T-helper 2 cell treated with Interferon-gamma antibody and Interleukin-4, amounts not matched to agents 5 μg/mL and 100 μg/mL, for 36 hours (primary cell): Measurements from ENCODE around the gene COL5A1.

ENCODE experiments used
- DNase-seq: peaks from one replicate; pipeline ENCODE4 v3.0.0; 2021; ENCODE audit warnings: low spot score
- H3K27ac Mint-ChIP-seq: one replicate; pipeline ENCODE4 v1.8.0; 2021; ENCODE audit warnings: mild to moderate bottlenecking, mixed read lengths
- H3K27me3 Mint-ChIP-seq: one replicate; pipeline ENCODE4 v1.8.0; 2021; ENCODE audit warnings: low read depth, mixed read lengths
- H3K36me3 Mint-ChIP-seq: one replicate; pipeline ENCODE4 v1.8.0; 2021; ENCODE audit warnings: low read depth, mixed read lengths
- H3K4me1 Mint-ChIP-seq: one replicate; pipeline ENCODE4 v1.8.0; 2021; ENCODE audit warnings: low read depth, mixed read lengths
- H3K4me3 Mint-ChIP-seq: one replicate; pipeline ENCODE4 v1.8.0; 2022; ENCODE audit warnings: mild to moderate bottlenecking, moderate library complexity, mixed read lengths
- H3K9me3 Mint-ChIP-seq: one replicate; pipeline ENCODE4 v1.8.0; 2021; ENCODE audit warnings: mixed read lengths

Gene COL5A1

DNA sequence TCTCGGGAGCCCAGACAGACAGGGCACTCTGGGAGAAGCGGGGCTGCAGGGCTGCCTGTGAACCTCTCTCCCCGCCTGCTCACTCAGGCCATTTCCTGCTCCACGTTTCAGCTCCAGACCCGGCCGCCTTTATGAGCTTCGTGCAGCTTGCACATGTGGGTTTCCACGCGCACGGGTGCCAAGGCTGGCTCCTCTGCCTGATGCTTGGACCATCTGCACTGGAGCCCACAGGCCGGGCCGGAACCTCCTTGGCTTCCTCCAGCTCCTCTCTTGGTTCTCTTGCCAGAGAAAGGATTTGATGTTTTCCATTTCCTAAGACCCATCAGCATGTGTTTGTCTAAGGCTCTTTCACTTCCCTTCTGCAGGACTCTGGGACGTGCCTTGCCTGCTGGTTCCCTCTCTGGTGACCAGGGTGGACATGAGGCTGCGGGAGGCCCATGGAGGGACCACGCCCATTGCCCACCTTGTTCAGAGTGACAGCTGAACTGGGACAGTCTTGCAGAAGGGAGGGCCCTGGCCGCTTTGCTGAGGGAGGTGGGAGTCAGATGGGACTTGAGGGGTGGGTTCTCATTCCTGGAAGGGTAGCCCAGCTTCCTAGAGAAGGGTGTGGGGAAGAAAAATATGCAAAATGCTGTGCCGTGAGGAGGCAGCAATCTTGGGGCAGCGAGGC is 23.3 kb upstream of the COL5A1 start:
- Mint-ChIP-seq H3K27me3 (no peaks in the 10 kb centered on the region), H3K4me1 (no peaks in the 10 kb centered on the region), H3K27ac (no peak overlapping the region), H3K36me3 (no peaks in the 10 kb centered on the region), H3K9me3 (no peaks in the 10 kb centered on the region), H3K4me3 (no peak overlapping the region)
- no peak for DNase-seq

DNA sequence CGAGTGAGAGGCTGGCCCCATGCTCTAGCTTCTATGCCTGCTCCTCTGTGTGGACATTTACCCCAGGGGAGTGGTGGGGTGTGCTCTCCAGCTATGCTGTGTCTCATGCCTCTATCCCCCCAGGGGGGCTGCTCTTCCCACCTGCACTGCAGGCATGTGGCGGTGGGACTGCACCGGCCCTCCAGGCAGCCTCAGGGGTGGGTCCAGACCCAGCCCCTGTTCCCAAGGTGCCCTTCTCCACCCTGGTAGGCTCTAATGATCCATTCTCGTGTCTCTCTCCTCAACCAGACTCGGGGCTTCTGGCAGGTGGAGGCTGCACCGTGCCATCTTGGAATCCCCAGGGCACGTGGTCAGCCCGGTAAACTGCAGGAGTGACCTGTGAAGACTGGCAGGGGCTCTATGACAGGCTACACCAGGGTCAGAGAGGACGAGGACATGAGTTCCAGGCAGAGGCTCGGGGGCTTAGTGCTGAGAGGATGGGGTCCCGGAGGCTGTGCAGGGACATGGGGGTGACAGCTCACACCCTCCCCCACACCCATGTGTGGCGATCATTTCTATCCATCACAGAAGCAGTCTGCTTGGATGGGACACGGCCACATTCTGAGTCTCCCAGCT is 22.7 kb upstream of the COL5A1 start:
- Mint-ChIP-seq H3K27me3 (no peaks in the 10 kb centered on the region), H3K4me3 (no peak overlapping the region), H3K36me3 (no peaks in the 10 kb centered on the region), H3K4me1 (no peaks in the 10 kb centered on the region), H3K9me3 (no peaks in the 10 kb centered on the region), H3K27ac (no peak overlapping the region)
- DNase-seq: no peak

DNA sequence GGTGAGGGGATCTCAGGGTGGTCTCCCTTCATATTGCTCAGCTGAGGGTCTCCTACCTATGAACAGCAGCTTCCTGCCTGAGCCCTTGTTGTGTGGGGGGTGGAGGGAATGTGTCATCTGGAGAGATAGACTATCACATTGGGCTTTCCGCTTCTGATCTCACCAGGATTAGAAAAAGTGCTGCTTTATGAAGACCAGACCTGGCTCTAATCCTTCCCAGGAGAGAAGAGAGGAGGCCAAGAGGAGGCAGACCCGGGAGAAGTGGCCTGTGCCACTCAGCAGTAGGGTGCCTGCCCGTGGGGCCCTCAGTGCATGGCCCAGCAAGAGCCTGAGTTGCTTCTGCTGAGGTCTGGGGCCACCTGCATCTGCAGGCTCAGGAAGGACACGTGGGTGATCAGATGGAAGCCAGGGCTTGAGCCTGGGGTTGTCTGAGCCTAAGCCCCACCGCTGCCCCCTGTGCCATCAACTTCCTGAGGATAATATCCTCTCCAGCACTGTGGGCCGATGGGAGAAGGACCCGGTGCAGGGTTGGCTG is 22.1 kb upstream of the COL5A1 start:
- Mint-ChIP-seq H3K4me1 (no peaks in the 10 kb centered on the region), H3K9me3 (no peaks in the 10 kb centered on the region), H3K27ac (no peak overlapping the region), H3K27me3 (no peaks in the 10 kb centered on the region), H3K36me3 (no peaks in the 10 kb centered on the region), H3K4me3 (no peak overlapping the region)
- DNase-seq: no peak

DNA sequence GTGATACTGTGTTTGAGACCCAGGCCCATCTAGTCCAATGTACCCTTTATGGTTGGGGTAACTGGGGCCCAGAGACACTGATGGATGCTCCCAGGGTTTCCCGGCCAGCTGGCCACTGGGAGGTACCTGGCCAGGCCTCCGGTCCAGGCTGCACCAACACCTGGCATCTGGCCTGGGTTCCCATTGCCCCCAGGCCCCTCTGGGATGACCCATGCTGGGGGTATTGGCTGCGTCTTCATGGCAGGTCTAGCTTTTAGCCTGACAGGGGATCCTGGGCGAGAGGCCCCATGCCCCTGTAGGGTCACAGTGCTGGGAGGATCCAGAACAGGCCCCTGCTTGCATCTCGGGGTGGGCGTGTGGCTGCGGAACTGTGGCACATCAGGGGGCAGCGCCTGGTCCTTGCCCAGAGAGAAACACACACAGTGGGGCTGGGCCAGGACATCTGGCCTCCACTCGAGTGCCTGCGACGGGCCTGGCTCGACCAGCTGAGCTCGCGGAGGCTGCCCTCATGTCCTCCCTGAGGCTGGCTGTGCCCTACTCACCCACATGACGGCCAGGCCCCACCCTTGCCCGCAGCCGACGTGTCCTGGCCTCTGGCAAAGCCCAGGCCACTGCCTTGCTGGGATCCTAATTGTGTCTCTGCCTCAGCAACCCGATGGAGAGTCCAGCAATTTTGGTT is 21.5 kb upstream of the COL5A1 start:
- H3K4me3 Mint-ChIP-seq: no peak overlapping the region
- H3K9me3 Mint-ChIP-seq: no peaks in the 10 kb centered on the region
- H3K27me3 Mint-ChIP-seq: no peaks in the 10 kb centered on the region
- H3K27ac Mint-ChIP-seq: no peak overlapping the region
- no peak for DNase-seq
- no peaks in the 10 kb centered on the region for H3K36me3 Mint-ChIP-seq
- no peaks in the 10 kb centered on the region for H3K4me1 Mint-ChIP-seq

DNA sequence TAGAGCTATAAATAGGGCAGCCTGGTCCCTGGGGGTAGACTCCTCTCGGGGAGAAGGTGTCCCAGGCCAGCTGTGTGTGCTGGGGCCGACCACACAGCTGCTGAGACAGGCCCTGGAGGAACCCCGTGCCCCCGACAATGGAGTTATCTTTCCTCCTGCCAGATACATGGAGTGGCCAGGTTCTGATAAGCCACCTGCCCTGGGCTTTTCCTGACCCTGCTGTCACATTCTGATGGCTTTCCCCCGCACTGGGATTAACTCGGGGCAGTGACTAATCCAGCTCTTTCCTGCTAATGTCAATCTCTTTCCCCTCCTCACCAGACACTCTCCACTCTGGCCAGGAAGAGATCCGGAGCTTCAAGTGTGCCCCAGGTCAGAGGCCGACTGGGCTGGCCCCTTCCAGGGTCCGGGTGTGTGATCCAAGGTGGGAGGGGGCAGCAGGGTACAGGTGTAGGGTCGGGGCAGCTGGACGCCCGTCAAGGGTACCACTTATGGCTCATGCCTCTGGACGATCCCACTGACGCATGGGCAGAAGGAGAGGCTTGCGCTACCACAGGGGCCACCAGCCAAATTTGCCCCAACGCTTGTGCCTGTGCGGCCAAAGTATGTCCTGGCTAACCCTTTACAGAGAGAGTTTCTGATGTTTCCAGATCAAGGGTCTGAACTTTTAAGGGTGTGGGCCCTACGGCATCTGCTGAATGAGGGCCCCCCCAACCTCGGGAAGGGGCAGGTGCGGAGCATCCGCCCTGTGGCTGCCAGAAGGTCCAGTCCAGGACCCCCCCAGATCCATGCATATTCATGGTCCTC is 20.6 kb upstream of the COL5A1 start:
- Mint-ChIP-seq H3K4me3 (no peak overlapping the region), H3K36me3 (no peaks in the 10 kb centered on the region), H3K27me3 (no peaks in the 10 kb centered on the region), H3K4me1 (no peaks in the 10 kb centered on the region), H3K27ac (no peak overlapping the region), H3K9me3 (no peaks in the 10 kb centered on the region)
- no peak for DNase-seq

DNA sequence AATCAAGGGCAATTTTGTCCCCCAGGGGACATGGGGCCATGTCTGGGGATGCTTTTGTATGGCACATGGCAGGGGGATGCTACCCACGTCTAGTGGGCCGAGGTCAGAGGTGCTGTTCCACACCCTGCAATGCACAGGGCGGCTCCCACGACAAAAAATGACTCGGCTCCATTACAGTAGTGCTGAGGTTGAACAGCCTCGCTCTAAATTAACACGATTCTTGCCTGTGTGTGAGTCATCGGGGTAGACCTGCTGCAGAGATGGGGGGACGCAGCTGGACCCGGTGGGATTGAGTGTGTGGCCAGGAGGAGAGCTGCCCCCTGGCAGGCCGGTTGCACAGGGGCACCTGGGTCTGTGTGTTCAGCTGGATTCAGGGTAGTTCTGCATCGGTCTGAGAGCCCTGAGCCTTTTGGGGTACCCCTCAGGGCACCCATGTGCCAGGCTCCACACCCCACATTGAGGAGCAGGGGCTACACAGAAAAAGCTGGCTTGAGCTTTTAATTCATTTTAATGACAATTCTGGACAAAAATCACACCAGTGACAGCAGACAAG is 20.0 kb upstream of the COL5A1 start:
- Mint-ChIP-seq H3K4me1 (no peaks in the 10 kb centered on the region), H3K9me3 (no peaks in the 10 kb centered on the region), H3K27me3 (no peaks in the 10 kb centered on the region), H3K27ac (no peak overlapping the region), H3K36me3 (no peaks in the 10 kb centered on the region), H3K4me3 (no peak overlapping the region)
- DNase-seq: no peak

DNA sequence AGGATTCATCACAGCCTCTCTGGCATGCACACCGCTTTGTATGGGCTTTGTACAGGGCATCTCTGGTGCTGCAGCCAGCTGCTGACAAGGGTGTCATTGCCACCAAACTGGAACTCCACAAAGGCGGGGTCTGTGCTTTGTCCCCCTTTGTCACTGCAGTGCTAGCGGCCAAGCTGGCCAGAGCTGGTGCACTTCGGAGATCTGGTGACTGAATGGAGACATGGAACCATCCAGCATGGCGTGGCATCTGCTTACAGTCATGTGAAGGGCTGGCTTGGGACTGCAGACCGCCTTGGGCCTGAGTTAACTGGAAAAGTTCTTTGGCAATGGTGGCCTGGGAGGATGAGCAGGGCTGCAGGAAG is 18.7 kb upstream of the COL5A1 start:
- no peak for DNase-seq
- Mint-ChIP-seq H3K4me1 (no peaks in the 10 kb centered on the region), H3K36me3 (no peaks in the 10 kb centered on the region), H3K9me3 (no peaks in the 10 kb centered on the region), H3K4me3 (no peak overlapping the region), H3K27me3 (no peaks in the 10 kb centered on the region), H3K27ac (no peak overlapping the region)

DNA sequence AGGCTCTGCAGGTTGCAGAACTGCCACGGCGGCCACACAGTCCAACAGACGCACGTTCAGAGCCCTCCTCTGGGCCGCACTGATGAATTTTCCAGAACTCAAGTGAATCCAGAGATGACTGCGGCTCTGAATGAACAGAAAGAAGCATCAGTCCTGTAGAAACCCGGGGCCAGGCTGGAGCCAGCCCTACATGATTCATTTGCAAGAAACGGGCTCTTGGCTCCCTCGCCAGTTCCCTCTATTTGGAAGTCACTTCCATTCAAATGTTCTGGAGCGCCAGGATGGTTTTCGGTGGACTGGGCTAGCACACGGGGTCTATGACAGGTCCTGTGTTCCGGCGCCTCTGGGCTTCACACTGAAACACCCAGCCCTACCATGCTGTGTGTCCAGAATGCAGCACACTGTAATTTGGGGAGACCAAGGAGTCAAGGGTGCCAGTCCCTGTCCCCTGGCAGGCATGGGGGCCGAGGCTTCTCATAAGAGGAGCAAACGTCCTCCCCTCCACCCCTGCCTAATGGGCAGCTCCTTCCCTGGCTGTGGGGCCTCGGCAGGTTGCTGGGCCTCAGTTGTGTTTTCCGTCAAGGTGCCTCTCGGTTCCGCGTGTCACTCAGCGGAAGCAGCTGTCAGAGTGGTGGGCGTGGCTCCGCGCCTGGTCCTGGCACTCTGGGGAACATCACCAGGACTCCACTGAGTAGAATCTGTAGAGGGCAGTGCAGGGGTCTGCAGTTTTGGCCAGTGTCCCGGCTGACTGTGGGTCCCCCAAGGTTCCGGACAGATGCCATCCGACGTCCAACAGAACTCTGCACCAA is 18.1 kb upstream of the COL5A1 start:
- no peaks in the 10 kb centered on the region for H3K27me3 Mint-ChIP-seq
- no peaks in the 10 kb centered on the region for H3K9me3 Mint-ChIP-seq
- H3K27ac Mint-ChIP-seq: no peak overlapping the region
- DNase-seq: no peak
- no peaks in the 10 kb centered on the region for H3K4me1 Mint-ChIP-seq
- no peak overlapping the region for H3K4me3 Mint-ChIP-seq
- H3K36me3 Mint-ChIP-seq: no peaks in the 10 kb centered on the region

DNA sequence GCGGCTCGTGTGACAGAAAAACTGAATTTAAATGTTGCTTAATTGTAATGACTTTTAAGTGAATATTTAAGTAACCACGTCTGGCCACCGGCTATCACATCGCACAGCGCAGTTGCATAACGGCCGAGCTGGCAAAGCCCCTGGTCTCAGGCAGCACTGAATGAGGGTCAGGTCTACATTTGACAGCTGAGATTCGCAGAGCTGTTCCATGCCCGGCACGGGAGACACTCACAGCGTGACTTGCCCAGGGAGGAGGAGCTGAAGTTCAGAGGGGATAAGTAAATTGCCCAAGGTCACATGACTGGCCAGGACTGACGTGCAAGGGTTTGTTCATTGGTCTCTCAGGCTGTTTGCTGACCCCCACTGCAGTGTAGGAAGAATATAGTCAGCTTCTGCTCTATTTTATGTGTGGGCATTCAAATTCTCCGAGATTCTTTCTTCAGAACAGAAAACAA is 17.4 kb upstream of the COL5A1 start:
- H3K36me3 Mint-ChIP-seq: no peaks in the 10 kb centered on the region
- no peak overlapping the region for H3K27ac Mint-ChIP-seq
- H3K4me3 Mint-ChIP-seq: no peak overlapping the region
- H3K27me3 Mint-ChIP-seq: no peaks in the 10 kb centered on the region
- H3K9me3 Mint-ChIP-seq: no peaks in the 10 kb centered on the region
- DNase-seq: no peak
- H3K4me1 Mint-ChIP-seq: no peaks in the 10 kb centered on the region

DNA sequence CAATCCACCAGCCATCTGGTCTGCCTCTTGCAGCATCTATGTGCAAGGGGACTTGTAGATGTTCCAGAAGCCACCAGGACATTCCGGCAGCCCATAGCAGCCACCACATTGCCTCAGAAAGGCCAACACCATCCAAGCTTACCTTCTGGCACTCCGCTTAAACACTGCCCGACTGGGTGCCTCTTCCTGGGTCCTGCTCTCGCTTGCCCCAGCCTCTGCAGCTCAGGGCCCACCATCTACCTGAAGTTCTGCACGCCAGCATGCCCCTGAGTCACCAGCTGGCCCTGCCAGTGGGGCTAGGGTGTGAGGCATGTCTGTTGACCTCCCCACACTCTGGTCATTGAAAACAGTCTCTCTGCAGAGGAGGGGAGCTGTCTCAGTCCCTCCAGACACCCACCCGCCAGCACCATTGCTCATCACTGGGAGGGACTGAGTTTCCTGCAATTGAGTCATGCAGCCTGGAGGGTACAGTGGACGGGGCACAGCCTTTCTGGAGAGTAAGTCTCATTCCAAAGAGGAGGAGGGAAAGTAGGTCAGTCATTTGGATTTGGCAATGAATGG is 16.9 kb upstream of the COL5A1 start:
- DNase-seq: no peak
- no peaks in the 10 kb centered on the region for H3K9me3 Mint-ChIP-seq
- no peak overlapping the region for H3K27ac Mint-ChIP-seq
- no peaks in the 10 kb centered on the region for H3K36me3 Mint-ChIP-seq
- no peaks in the 10 kb centered on the region for H3K4me1 Mint-ChIP-seq
- H3K4me3 Mint-ChIP-seq: no peak overlapping the region
- H3K27me3 Mint-ChIP-seq: no peaks in the 10 kb centered on the region

DNA sequence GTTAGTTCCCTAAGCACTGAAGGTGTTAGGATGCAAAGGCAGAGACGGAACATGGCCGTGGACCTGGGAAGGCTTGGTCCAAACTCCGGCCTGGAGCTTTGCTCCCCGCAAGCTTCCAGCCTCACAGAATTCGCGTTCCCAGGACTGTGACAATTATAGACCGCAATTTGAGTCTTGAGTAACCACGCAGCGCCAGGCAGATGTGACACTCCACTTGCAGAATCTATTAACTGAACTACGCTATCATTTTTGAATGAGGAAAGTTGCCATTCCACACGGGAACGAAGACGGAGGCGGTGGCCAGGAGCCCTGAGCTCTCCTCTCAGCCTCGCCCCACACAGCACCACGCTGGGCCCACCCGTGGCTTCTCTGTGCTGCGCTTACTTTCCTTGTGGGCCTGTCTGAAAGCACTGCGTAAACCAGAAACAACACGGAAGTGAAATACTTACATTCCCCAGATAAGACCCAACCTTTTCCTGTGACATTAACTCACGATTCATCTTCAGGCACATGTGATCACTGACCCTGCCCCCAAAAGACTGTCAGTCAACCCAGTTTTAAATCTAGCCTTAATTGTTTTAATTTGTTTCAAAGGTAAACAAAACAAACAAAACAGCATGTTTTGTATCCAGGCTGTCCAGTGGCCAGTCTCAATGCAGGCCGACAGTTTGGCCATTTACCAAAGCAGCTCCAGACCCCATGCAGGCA is 16.1 kb upstream of the COL5A1 start:
- H3K27ac Mint-ChIP-seq: no peak overlapping the region
- H3K4me3 Mint-ChIP-seq: no peak overlapping the region
- no peaks in the 10 kb centered on the region for H3K9me3 Mint-ChIP-seq
- no peaks in the 10 kb centered on the region for H3K27me3 Mint-ChIP-seq
- H3K36me3 Mint-ChIP-seq: no peaks in the 10 kb centered on the region
- DNase-seq: no peak
- no peaks in the 10 kb centered on the region for H3K4me1 Mint-ChIP-seq

DNA sequence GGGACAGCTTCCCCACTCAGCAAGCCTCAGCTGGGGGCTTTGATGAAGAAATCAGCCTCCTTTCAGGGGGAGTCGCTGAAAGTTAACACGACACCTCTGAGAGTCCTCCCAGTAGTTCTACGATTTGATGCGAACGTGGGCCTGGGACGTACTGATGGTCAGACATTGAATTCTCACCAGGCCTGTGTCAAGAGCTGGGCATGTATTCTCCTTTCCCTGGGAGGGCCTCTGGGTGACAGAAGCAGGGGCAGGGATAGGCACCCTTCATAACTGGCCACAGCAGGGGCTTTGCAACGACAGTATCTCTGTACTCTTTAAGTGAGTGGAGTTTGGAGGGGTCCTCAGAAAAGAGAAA is 15.6 kb upstream of the COL5A1 start:
- no peak overlapping the region for H3K4me3 Mint-ChIP-seq
- no peaks in the 10 kb centered on the region for H3K9me3 Mint-ChIP-seq
- no peaks in the 10 kb centered on the region for H3K27me3 Mint-ChIP-seq
- no peaks in the 10 kb centered on the region for H3K4me1 Mint-ChIP-seq
- no peak for DNase-seq
- no peak overlapping the region for H3K27ac Mint-ChIP-seq
- H3K36me3 Mint-ChIP-seq: no peaks in the 10 kb centered on the region
